IPS-NIHi7 (cell line): ENCODE data around the gene FAM161B.
"Not testable (repeated sequence)": the region's sequence is repeated elsewhere in the genome, so short reads cannot be mapped to it uniquely, and the experiment has no call there.

ENCODE experiments used
- DNase-seq: peaks from one replicate; pipeline ENCODE4 v3.0.0; 2012; ENCODE audit warnings: mixed read lengths; ENCODE audit errors: extremely low spot score

The FAM161B gene

GRCh38 chr14:73943083-73943482, 6.8 kb downstream of the FAM161B start:
- DNase-seq, result no peak

GRCh38 chr14:73942180-73942579, 7.7 kb downstream of the FAM161B start:
- no peak for DNase-seq

- no peak for DNase-seq
Observed at GRCh38 chr14:73937012-73937411, 12.9 kb downstream of the FAM161B start.

- DNase-seq, result no peak
Observed at GRCh38 chr14:73936548-73936947, 13.3 kb downstream of the FAM161B start.

GRCh38 chr14:73935666-73936065, 14.2 kb downstream of the FAM161B start:
- peak; percentile 33 for DNase-seq

- DNase-seq, result no peak
Observed at GRCh38 chr14:73924337-73924736, 25.6 kb downstream of the FAM161B start.

- DNase-seq, result not testable (repeated sequence)
Observed at GRCh38 chr14:73919457-73919856, 30.4 kb downstream of the FAM161B start.

- no peak for DNase-seq
Observed at GRCh38 chr14:73916324-73916723, 33.6 kb downstream of the FAM161B start.

GRCh38 chr14:73913256-73913655, 36.6 kb downstream of the FAM161B start:
- no peak for DNase-seq

GRCh38 chr14:73909681-73910080, 40.2 kb downstream of the FAM161B start:
- no peak for DNase-seq

GRCh38 chr14:73903028-73903427, 46.9 kb downstream of the FAM161B start:
- DNase-seq, result no peak

GRCh38 chr14:73896521-73896920, 53.4 kb downstream of the FAM161B start:
- DNase-seq, result no peak

GRCh38 chr14:73895939-73896338, 54.0 kb downstream of the FAM161B start:
- DNase-seq, result no peak

GRCh38 chr14:73894180-73894687, 55.7 kb downstream of the FAM161B start:
- not testable (repeated sequence) for DNase-seq

GRCh38 chr14:73889376-73889775, 60.5 kb downstream of the FAM161B start:
- no peak for DNase-seq

GRCh38 chr14:73888971-73889370, 60.9 kb downstream of the FAM161B start:
- DNase-seq, result no peak

GRCh38 chr14:73888460-73888725, 61.5 kb downstream of the FAM161B start:
- no peak for DNase-seq

- DNase-seq, result no peak
Observed at GRCh38 chr14:73887694-73888459, 62.0 kb downstream of the FAM161B start.

- peak; percentile 30 for DNase-seq
Observed at GRCh38 chr14:73887318-73887616, 62.6 kb downstream of the FAM161B start.

GRCh38 chr14:73886449-73887317, 63.2 kb downstream of the FAM161B start, which contains the start of gene ZNF410:
ZNF410 (plus strand) TSS chr14:73886859; CDS start chr14:73892176, 5,317 bp downstream.
- DNase-seq, result peak; percentile 91

- DNase-seq, result no peak
Observed at GRCh38 chr14:73884438-73885190, 65.3 kb downstream of the FAM161B start.
